HG02642 (cell line): Measurements from ENCODE around the gene AAR2.

Experiments
- ATAC-seq: cut with Tn5 transposase; IDR thresholded peaks from one replicate; pipeline ENCODE4 v1.9.1; 2021; ENCODE audit warnings: mild to moderate bottlenecking; ENCODE audit not compliant: unreplicated experiment, poor library complexity

AAR2 gene

GRCh38 chr20:36275011-36275410 is 38.7 kb downstream of the AAR2 start:
- no peak for ATAC-seq

GRCh38 chr20:36275441-36276189 is 39.3 kb downstream of the AAR2 start:
- no peak for ATAC-seq

- no peak for ATAC-seq
Measured at GRCh38 chr20:36277546-36277945, 41.3 kb downstream of the AAR2 start.

- no peak for ATAC-seq
Measured at GRCh38 chr20:36279362-36279761, 43.1 kb downstream of the AAR2 start.

GRCh38 chr20:36279776-36280175 is 43.5 kb downstream of the AAR2 start:
- no peak for ATAC-seq

GRCh38 chr20:36281785-36282380 is 45.6 kb downstream of the AAR2 start:
- no peak for ATAC-seq

- no peak for ATAC-seq
Measured at GRCh38 chr20:36284751-36285150, 48.5 kb downstream of the AAR2 start.

- ATAC-seq = no peak
Measured at GRCh38 chr20:36285746-36286447, 49.6 kb downstream of the AAR2 start.

- ATAC-seq = no peak
Measured at GRCh38 chr20:36297656-36298055, 61.4 kb downstream of the AAR2 start.

GRCh38 chr20:36298061-36298460 is 61.8 kb downstream of the AAR2 start:
- no peak for ATAC-seq

GRCh38 chr20:36298795-36299339 is 62.6 kb downstream of the AAR2 start:
- ATAC-seq = no peak

GRCh38 chr20:36299459-36299858 is 63.2 kb downstream of the AAR2 start:
- ATAC-seq = no peak

GRCh38 chr20:36301359-36302119 is 65.3 kb downstream of the AAR2 start:
- ATAC-seq = no peak

GRCh38 chr20:36303020-36303595 is 66.8 kb downstream of the AAR2 start:
- ATAC-seq = no peak

- no peak for ATAC-seq
Measured at GRCh38 chr20:36303831-36304230, 67.6 kb downstream of the AAR2 start.

- ATAC-seq = no peak
Measured at GRCh38 chr20:36304786-36305495, 68.7 kb downstream of the AAR2 start.

GRCh38 chr20:36305602-36306551 is 69.6 kb downstream of the AAR2 start, which contains the start of gene DLGAP4:
TSS of gene DLGAP4 (plus strand) at chr20:36306339. CDS start at chr20:36431718, 125,379 bp downstream.
- no peak for ATAC-seq
